ENCODE measurements around the gene GNAZ. TPM values are rescaled to one million over a fixed set of nuclear protein-coding genes. Genes with fewer than 3 reads are reported as not detected.

GNAZ gene
- total and polyA plus RNA-seq, 2 of the 8 experiments (the other 6 are each of a cell fraction or from before 2014, with no cell fraction given) = 6.6 to 9.6 TPM

DNA sequence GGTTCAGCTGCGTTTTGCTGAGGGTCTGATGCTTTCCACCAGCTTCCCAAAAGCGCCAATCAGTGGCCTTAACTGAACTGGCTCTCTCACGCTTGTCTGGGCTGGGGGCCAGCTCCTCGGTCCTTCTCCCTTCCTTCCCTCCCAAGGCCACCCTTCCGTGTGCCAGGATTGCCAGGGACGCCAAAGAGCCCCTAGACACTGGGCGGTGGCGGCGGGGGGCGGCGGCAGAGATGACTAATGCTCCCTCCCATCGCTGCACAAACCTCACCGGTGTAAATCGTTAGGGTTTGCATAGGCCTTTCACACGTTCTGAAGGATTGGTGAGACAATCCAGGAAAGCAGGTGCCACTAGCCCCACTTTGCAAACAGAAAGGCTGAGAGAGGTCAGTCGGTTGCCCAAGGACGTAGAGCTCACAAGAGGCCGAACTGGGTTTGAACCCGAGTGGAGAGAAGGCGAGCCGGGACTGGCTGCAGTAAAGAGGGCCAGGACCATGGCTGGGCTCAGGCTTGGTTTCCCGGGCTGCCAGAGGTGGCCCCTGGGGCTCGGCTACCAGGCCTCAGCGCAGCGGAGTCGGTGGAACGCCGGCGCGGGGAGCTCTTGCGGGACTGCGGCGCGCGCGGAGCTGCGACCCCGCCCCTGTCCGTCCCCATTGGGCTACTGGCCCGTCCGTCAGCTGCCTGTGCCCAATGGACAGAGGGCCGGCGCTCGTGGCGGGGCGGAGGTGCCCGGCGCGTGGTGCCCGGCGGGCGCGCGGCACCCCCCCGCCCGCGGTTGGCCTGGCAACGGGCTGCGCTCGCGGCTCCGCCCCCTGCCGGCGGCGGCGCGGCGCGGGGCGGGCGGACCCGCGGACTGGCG is 589 bp upstream of the GNAZ start:
- Histone ChIP-seq H2BK5ac (ENCODE audit: low read depth, low read length) (no peak overlapping the region), H3K36me3 (ENCODE audit: control insufficient read depth in 2 of 4, insufficient read depth in 4 of 4, low read length in 3 of 4) (no peaks in the 10 kb centered on the region), H2BK12ac (ENCODE audit: low read depth, low read length) (no peak overlapping the region), H3K27ac (ENCODE audit: low read depth, low read length) (no peak overlapping the region), H3K79me2 (ENCODE audit: control insufficient read depth in 1 of 2, insufficient read depth in 2 of 2, low read length in 2 of 2) (no peaks in the 10 kb centered on the region), H3K9ac (replicated peaks in 1 of 4; ENCODE audit: extremely low read depth in 1 of 4, low read depth in 3 of 4, low read length in 3 of 4) (peak overlapping the region in 1 of 4 experiments; percentile 2; a peak in 2 of 7 replicates), H3K9me3 (ENCODE audit: insufficient read depth in 2 of 2, low read depth in 1 of 2, low read length in 1 of 2) (no peaks in the 10 kb centered on the region), H3K4me2 (ENCODE audit: insufficient read depth in 1 of 2, low read depth in 2 of 2, low read length in 2 of 2) (peak overlapping the region; percentile 91 to 92), H3K18ac (ENCODE audit: extremely low read depth, low read length) (peak overlapping the region; percentile 38), H3K23ac (ENCODE audit: insufficient read length) (no peak overlapping the region), H2BK120ac (replicated peaks; ENCODE audit: low read depth, low read length) (no peak overlapping the region), H2BK15ac (ENCODE audit: low read length) (no peak overlapping the region), H4K91ac (replicated peaks; ENCODE audit: insufficient read length, low read length) (no peak overlapping the region), H4K5ac (ENCODE audit: insufficient read length, low read depth, low read length) (no peak overlapping the region), H3K56ac (replicated peaks; ENCODE audit: insufficient read length, low read depth, low read length) (no peak overlapping the region), H3K4ac (replicated peaks; ENCODE audit: insufficient read length, low read depth, low read length) (no peak overlapping the region), H4K20me1 (replicated peaks in 1 of 2; ENCODE audit: control insufficient read depth in 1 of 2, insufficient read depth in 2 of 2, low read length in 2 of 2) (peaks cover 6 to 17% of the 10 kb centered on the region in 2 experiments), H3K23me2 (ENCODE audit: low read depth, low read length) (peaks cover 11% of the 10 kb centered on the region; the same call in 1 of the 2 replicates), H3K79me1 (ENCODE audit: low read depth, low read length) (no peaks in the 10 kb centered on the region; the same call in 1 of the 2 replicates), H3K27me3 (replicated peaks in 1 of 4; ENCODE audit: control insufficient read depth in 3 of 4, extremely low read depth in 1 of 4, insufficient read depth in 3 of 4, low read length in 3 of 4) (peaks cover 6 to 42% (median 37%) of the 10 kb centered on the region in 4 experiments), H2AK5ac (ENCODE audit: low read depth, low read length) (no peak overlapping the region), H3K4me3 (ENCODE audit: extremely low read depth in 1 of 4, insufficient read depth in 2 of 4, low read depth in 3 of 4, low read length in 4 of 4) (peak overlapping the region; percentile 53 to 75 (median 62)), H3K4me1 (replicated peaks in 1 of 4; ENCODE audit: control insufficient read depth in 3 of 4, insufficient read depth in 4 of 4, low read length in 3 of 4) (peaks cover 0 to 10% (median 5%) of the 10 kb centered on the region in 4 experiments; a peak in 5 of 7 replicates), H4K8ac (ENCODE audit: extremely low read depth, insufficient read depth, low read length) (no peak overlapping the region), H3K14ac (ENCODE audit: insufficient read length) (no peak overlapping the region), H2BK20ac (ENCODE audit: low read length) (no peak overlapping the region), H2AFZ (ENCODE audit: low read length) (peak overlapping the region; percentile 97)
- DNase-seq (ENCODE audit: low read depth in 1 of 2, low spot score in 2 of 2) = peak; percentile 41 to 96
- no peak for FAIRE-seq
- ChIA-PET CTCF (ENCODE audit: partially characterized antibody) (interaction anchor here (0.6 to 5.2 kb wide), 9 partner anchors 26 to 1435 kb away, joined by 3 to 25 read pairs (median 4); no protein-coding TSS in a partner anchor), POLR2A (ENCODE audit: partially characterized antibody) (no interaction called here)
- 17% methylated on average over 27 of the region's 74 CpGs; no CpG with 5 or more reads in 1 of the 2 experiments for WGBS, 2 experiments (ENCODE audit: extremely low coverage in 1 of 2, insufficient coverage in 1 of 2, insufficient read length in 1 of 2, insufficient replicate concordance in 2 of 2, low coverage in 1 of 2, low lambda C conversion rate in 2 of 2, missing lambda C conversion rate in 1 of 2)
- TF ChIP-seq CHD2 (IDR thresholded peaks at IDR 0.05; ENCODE audit: low read length) (peak; percentile 85), CHD1 (IDR thresholded peaks at IDR 0.05; ENCODE audit: low read depth, low read length) (no peak), KDM4A (IDR thresholded peaks at IDR 0.05; ENCODE audit: low read depth, low read length, severe bottlenecking) (peak; percentile 71), NRF1 (IDR thresholded peaks at IDR 0.05; ENCODE audit: low read depth, low read length) (no peak), SAP30 (IDR thresholded peaks at IDR 0.05; ENCODE audit: insufficient read depth, insufficient replicate concordance, low read length) (no peak), CREB1 (IDR thresholded peaks at IDR 0.05) (no peak; the same call in 1 of the 2 replicates), KDM1A (IDR thresholded peaks at IDR 0.05; ENCODE audit: borderline replicate concordance, low read length) (no peak), SIN3A (conservative IDR thresholded peaks at IDR 0.05 in 1 of 2, IDR thresholded peaks at IDR 0.05 in 1 of 2; ENCODE audit: low read depth in 1 of 2, low read length in 2 of 2) (peak; percentile 44 to 72; a peak in 2 of 4 replicates), JUND (IDR thresholded peaks at IDR 0.05; ENCODE audit: low read length) (no peak), ASH2L (IDR thresholded peaks at IDR 0.05; ENCODE audit: low read length) (no peak)
- TF ChIP-seq, protein P1, sequence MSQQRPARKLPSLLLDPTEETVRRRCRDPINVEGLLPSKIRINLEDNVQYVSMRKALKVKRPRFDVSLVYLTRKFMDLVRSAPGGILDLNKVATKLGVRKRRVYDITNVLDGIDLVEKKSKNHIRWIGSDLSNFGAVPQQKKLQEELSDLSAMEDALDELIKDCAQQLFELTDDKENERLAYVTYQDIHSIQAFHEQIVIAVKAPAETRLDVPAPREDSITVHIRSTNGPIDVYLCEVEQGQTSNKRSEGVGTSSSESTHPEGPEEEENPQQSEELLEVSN (IDR thresholded peaks at IDR 0.05) = no peak
